Left forelimb (tissue), 1 donor: ENCODE data around the gene GPRC5B.

Source experiments
- DNase-seq: peaks from one replicate; pipeline ENCODE4 v3.0.0-alpha.2; 2018; ENCODE audit warnings: low spot score

GPRC5B gene

GRCh38 chr16:19810817-19811731, 73.6 kb downstream of the GPRC5B start:
- DNase-seq, result no peak

GRCh38 chr16:19809693-19810092, 75.0 kb downstream of the GPRC5B start:
- DNase-seq, result no peak

GRCh38 chr16:19809121-19809635, 75.5 kb downstream of the GPRC5B start:
- no peak for DNase-seq

- DNase-seq, result no peak
Measured at GRCh38 chr16:19808061-19808641, 76.5 kb downstream of the GPRC5B start.
